KG1 (cell line): ENCODE measurements around the gene UBA6.

ENCODE experiments used
- DNase-seq: peaks from one replicate; lab custom pipeline; 2025; lab: John Stamatoyannopoulos, UW

UBA6 gene

GRCh38 chr4:67576059-67576466 lies 124.9 kb downstream of the UBA6 start:
- DNase-seq: no peak

- peak; percentile 58 for DNase-seq
These were observed 125.5 kb downstream of the UBA6 start for GRCh38 chr4:67575232-67576058.

GRCh38 chr4:67573193-67573592 lies 127.8 kb downstream of the UBA6 start:
- peak; percentile 21 for DNase-seq

- no peak for DNase-seq
These were observed 129.0 kb downstream of the UBA6 start for GRCh38 chr4:67571975-67572374.

GRCh38 chr4:67570537-67570936 lies 130.4 kb downstream of the UBA6 start:
- no peak for DNase-seq

GRCh38 chr4:67568820-67569219 lies 132.1 kb downstream of the UBA6 start:
- DNase-seq: no peak

- DNase-seq: no peak
These were observed 134.6 kb downstream of the UBA6 start for GRCh38 chr4:67566335-67566734.

- DNase-seq: no peak
These were observed 135.7 kb downstream of the UBA6 start for GRCh38 chr4:67565284-67565683.
